ENCODE measurements around the gene SEC63.

Gene SEC63

DNA sequence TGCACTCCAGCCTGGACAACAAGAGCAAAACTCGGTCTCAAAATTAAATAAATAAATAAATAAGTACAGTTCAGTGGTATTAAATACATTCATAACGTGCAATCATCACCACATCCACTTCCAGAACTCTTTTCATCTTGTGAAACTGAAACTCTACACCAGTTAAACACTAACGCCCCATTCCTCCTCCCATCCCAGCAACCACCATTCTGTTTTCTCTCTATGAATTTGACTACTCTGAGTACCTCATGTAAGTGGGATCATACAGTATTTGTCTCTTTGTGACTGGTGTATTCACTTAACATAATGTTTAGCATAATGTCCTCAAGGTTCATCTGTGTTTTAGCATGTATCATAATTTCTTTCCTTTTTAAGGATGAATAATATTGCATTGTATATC is 104.8 kb downstream of the SEC63 start:
- no peak for DNase-seq

DNA sequence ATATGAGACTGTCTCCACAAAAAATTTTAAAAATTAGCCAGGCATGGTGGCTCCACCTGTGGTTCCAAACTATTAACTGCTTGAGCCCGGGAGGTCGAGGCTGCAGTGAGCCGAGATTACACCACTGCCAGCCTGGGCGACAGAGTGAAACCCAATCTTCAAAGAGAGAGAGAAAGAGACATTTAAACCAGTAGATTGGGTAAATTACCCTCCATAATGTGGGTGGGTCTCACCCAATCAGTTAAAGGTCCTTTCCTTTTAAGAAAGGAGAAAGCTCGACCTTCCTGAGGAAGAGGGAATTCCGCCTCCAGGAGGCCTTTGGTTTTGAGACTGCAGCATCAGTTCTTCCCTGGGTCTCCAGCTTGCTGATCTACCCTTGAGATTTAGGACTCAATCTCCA is 108.7 kb downstream of the SEC63 start:
- no peak for DNase-seq

DNA sequence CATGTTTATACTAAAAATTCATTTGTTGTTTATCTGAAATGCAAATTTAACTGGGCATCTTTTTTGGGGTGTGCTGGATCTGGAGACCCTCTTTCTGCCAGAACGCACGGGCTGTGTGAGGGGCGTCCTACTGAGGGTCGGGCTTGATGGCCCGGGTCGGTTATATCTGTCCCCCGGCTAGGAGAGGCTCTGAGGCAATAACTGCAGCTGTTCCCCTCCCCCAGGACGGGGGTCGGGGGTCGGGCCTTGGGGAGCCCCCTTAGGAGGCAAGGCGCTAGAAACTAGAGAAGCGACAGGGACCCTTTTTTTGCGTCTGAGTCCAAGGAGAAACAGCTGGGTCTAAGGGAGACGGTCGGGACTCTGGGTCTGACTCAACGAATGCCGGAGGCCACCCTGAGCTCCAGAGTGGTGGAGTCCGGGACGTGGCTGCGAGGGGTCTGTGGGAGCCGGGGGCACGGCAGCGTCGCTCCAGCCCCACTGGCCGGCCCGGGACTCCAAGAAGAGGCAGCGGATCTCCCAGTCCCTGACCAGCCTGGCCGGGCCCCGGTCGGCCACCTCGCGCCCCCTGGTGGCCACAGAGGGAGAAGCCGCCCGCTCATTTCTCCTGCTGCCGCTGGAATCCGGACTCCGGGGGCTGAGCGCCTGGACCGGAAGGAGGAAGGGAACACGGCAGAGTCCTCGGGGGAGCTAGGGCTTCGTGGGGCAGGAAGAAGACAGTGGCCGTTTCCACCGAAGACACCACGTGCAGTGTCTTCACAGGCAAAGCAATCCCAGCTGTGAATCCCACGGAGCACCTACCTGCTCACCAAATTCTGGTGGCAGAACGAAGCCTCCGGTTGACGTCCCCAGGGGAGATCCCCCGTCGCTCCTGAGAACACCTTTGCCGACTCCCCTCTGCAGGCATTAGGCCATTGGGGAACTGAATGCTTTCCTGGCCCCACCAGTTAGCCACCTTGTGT is 109.9 kb downstream of the SEC63 start:
- peak; percentile 75 to 83 for DNase-seq

DNA sequence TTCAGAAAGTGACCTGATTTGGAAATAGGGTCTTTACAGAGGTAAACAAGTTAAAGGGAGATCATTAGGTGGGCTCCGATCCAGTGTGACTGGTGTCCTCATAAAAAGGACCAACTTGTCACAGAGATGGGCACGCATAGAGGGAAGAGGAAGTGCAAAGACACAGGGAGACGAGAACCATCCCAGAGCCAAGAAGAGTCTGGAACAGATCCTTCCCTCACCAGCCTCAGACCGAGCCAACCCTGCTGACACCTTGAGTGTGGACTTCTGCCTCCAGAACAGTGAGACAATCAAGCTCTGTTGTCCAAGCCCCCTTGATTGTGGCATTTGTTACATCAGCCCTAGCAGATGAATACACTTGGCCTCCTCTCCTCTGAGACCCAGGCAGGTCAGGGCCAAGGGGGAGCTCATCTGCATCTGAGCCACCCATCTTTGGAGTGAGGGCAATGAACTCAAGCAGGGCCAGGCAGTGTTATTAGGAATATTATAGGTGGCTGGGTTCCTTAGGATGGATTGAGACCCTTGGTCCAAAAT is 111.7 kb downstream of the SEC63 start:
- DNase-seq: no peak

DNA sequence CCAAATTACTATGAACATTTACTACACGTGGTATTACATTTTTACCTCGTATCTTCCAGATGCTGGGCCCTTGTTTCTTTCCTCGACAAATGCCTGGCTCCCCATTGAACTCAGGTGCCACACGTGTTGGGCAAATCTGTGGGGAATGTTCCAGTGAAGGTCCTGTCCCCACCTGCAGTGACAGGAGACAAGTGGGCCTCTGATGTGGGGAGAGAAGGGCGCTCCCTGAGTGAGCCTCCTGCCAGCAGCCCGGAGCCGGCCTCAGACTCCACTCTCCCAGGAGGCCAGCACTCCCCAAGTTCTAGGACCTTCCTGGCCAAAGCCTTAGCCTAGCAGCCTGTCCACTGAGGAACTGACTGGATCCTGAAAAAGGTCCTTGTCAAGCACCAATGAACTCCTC is 112.2 kb downstream of the SEC63 start:
- DNase-seq: no peak

GRCh38 chr6:107843400-107843799 is 114.6 kb downstream of the SEC63 start:
- DNase-seq: no peak

DNA sequence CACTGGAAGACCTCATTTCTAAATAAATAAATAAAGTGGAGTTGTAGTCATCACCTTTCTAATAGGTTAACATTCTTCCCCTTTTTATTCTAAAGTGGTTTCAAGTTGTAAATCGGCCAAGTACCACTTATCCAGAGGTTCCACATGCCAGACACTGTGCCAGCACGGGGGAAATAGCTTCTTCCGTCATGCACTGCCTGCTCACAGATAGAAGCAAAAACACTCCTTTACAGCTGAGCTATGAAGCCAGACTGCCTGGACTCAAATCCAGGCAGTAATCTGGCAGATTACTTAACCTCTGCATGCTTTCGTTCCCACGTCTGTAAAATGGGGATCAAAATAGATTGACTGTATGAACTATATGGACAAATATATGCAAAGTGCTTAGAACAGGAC is 116.7 kb downstream of the SEC63 start:
- no peak for DNase-seq

- no peak for DNase-seq
These were observed 117.3 kb downstream of the SEC63 start for GRCh38 chr6:107840636-107841274.

GRCh38 chr6:107833136-107833535 is 124.9 kb downstream of the SEC63 start:
- DNase-seq: no peak

DNA sequence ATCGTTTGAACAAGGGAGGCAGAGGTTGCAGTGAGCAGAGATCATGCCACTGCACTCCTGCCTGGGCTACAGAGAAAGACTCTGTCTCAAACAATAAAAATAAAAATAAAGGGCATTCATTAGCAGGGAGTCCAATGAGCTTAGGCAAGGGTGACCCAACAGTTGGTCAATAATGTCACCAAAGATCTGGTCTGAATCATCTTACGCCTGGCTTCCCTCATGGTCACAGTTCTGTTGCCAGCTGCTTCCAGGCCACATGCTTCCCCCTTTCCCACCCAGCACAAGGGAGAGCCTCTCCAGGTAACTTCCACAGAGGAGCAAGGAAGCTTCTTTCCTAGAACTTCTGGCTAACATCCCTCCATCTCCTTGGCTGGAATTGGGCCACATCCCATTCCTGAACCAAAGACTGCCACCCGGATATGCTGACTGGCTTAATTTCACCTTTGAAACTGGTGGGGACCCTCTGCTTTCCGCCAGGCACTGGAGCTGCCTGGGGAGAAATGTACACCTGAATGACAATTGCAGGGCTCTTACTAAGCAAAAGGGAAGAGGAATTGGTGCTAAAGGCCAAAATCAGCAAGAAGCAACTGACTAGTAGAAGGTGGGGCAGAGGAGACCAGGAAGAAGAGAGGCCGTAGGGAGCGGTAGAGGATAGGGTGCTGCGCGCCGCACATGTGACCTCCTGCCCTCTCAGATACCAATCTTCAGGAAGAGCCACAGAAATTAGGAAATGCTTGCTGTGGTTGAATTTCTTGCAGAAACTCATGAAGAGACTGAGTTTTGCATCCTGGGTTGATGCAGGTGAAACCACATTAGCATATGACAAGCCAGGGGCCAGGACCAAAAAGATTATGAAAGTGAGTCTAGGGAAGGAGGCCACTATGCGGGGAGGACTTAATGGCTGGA is 125.6 kb downstream of the SEC63 start:
- no peak for DNase-seq

GRCh38 chr6:107830060-107830459 is 127.9 kb downstream of the SEC63 start:
- no peak for DNase-seq

DNA sequence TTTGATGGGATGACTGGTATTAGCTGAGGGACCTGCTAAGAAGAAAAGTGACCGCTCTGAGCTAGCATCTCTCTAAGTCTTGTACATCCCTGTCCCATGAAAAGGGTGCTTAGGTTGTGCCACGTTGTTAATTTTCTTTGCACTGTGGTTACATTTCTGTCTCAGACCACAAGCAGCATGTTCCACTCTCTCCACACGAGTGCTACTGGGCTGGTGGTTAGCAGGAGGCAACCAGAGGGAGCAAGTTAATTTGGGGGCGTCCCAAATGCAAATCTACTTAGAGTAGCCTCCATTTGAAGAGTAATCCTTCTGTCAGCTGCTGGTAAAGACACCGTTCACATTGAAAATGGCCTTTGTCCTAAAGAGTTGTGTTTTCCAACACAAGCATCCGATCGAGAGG is 130.5 kb downstream of the SEC63 start:
- DNase-seq: no peak

- DNase-seq: peak; percentile 72 to 85
These were observed 134.9 kb downstream of the SEC63 start for GRCh38 chr6:107823047-107823557.

DNA sequence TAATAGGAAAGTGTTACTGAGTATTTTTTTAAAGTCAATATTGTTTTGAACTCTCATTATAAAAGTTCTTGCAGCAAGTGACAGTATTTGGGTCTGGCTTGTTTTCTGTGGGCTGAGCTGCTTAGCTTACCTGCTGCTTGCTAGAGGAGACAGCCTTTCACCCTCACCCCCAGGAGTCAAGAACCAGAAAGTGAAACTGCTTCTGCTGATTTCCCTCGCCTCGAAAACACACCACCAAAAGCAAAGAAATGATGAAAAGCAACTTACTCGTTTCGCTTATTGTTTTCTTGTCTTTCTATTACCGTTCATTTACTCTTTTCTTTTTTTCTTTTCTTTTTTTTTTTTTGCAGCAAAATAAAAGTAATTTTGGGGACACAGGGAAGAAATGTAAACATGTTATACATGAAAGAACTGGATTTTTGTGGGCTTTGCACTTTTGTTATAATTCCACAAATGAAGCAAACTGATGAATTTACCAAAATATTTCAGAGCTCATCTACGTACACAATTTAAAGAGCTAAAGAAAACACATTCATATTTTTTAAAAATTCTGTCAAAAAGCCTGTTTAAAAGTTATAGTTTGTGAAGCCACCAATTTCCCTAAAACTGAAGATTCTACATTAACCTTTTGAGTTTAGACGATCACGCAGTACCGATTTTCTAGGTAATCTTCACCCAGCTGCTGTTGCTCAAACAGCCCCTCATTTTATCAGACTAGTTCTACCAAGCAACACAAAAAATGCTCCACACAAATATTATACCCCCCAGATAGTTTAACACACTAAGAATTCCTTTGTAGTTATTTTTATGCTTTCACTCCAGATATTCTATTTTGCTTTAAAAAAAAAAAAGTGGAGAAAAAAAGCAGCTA is 135.6 kb downstream of the SEC63 start:
- peak; percentile 86 to 90 for DNase-seq

DNA sequence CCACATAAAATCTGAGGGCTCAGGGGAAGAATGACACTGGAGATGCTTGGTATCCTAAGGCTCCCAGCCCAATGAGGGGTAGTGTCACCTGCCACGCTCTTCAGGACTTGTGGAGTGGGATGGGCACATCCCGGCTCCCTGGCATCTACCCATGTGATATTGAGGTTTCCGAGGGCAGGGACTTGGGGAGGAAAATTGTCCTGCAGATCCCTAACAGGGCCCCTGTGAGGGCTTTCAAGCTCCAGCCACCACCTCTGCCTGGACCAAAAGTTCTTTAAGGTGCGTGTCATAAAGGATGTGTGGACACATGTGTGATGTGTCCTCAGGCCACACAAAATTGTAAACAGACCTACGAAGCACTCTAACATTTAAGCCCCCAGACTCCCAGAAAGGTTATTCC is 136.4 kb downstream of the SEC63 start:
- peak in 1 of 2 donors; percentile 41 for DNase-seq

GRCh38 chr6:107820338-107821261 is 137.4 kb downstream of the SEC63 start:
- DNase-seq: peak; percentile 42 to 67

- DNase-seq: peak in 1 of 2 donors; percentile 47
These were observed 138.1 kb downstream of the SEC63 start for GRCh38 chr6:107819964-107820337.

- no peak for DNase-seq
These were observed 138.8 kb downstream of the SEC63 start for GRCh38 chr6:107819217-107819616.

GRCh38 chr6:107818272-107818671 is 139.7 kb downstream of the SEC63 start:
- no peak for DNase-seq

- no peak for DNase-seq
These were observed 140.2 kb downstream of the SEC63 start for GRCh38 chr6:107817784-107818183.

Data from CD4-positive, alpha-beta T cell treated with Interferon alpha-2 for 1 hour (primary cell).